ENCODE results near the gene PSMC3. TPM values are rescaled to one million over a fixed set of nuclear protein-coding genes. Genes with fewer than 3 reads are reported as not detected.

PSMC3 gene
- total and polyA plus RNA-seq, 2 of the 13 experiments (the other 11 are each of a cell fraction or from before 2014, with no cell fraction given): 75.8 to 214 TPM

DNA sequence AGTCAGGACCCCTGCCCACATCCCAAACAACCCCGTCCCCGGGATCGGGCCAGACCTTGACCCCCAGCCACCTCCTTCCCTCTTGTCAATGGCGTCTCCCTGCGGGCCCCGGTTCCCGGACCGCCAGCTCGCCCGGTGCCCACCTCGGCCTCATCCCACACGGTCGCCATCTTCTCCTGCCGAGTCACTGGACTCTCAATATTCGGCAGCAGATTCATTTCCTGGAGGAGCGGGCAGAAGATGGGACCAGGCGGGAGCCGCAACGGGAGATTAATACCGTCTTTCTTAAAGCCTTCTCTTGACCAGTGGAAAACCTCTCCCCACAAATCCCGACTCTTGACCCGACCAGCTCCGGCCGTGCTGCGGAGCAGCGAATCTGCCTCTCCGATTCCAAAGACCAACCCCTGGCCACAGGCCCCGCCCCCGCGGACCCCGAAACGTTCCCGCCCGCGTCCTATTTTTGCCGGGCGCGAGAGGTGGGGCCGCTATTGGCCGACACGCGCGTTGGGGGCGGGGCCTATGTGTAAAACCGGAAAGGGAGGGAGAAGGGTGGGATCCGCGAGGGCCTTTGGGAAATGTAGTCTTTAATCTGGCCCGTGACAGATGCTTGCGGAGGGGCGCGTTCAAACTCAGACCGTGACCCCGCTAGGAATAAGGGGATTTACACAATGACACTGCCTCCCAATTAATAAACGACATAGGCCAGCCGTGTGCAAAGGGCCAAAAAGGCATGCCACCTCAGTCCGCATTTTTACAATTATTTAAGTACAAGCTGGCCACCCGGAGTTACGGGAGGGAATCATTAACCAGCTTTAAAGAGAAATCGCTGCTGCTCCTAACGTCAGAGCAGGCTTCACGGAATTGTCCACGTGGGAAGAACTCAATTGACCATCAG, at the start of gene PSMC3 (continued):
- no peak for TF ChIP-seq JUNB (CRISPR knock-in tag; IDR thresholded peaks at IDR 0.05; ENCODE audit: borderline replicate concordance)
- TF ChIP-seq MTF1 (CRISPR knock-in tag; IDR thresholded peaks at IDR 0.05): peak; percentile 48; the same call in 1 of the 2 replicates
- peak; percentile 34; the same call in 1 of the 2 replicates for TF ChIP-seq BHLHE40 (IDR thresholded peaks at IDR 0.05; ENCODE audit: low read length)
- TF ChIP-seq, protein P1, sequence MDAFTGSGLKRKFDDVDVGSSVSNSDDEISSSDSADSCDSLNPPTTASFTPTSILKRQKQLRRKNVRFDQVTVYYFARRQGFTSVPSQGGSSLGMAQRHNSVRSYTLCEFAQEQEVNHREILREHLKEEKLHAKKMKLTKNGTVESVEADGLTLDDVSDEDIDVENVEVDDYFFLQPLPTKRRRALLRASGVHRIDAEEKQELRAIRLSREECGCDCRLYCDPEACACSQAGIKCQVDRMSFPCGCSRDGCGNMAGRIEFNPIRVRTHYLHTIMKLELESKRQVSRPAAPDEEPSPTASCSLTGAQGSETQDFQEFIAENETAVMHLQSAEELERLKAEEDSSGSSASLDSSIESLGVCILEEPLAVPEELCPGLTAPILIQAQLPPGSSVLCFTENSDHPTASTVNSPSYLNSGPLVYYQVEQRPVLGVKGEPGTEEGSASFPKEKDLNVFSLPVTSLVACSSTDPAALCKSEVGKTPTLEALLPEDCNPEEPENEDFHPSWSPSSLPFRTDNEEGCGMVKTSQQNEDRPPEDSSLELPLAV (CRISPR knock-in tag; conservative IDR thresholded peaks at IDR 0.05; ENCODE audit: low read depth): no peak
- TF ChIP-seq DPF2 (CRISPR knock-in tag; IDR thresholded peaks at IDR 0.05; ENCODE audit: borderline replicate concordance, low read depth): no peak
- TF ChIP-seq BRD4 (CRISPR knock-in tag; IDR thresholded peaks at IDR 0.05): peak; percentile 96
- TF ChIP-seq ZC3H4 (CRISPR knock-in tag; IDR thresholded peaks at IDR 0.05; ENCODE audit: borderline replicate concordance): no peak
- TF ChIP-seq RFXANK (CRISPR knock-in tag; IDR thresholded peaks at IDR 0.05): no peak
- TF ChIP-seq, protein P2, sequence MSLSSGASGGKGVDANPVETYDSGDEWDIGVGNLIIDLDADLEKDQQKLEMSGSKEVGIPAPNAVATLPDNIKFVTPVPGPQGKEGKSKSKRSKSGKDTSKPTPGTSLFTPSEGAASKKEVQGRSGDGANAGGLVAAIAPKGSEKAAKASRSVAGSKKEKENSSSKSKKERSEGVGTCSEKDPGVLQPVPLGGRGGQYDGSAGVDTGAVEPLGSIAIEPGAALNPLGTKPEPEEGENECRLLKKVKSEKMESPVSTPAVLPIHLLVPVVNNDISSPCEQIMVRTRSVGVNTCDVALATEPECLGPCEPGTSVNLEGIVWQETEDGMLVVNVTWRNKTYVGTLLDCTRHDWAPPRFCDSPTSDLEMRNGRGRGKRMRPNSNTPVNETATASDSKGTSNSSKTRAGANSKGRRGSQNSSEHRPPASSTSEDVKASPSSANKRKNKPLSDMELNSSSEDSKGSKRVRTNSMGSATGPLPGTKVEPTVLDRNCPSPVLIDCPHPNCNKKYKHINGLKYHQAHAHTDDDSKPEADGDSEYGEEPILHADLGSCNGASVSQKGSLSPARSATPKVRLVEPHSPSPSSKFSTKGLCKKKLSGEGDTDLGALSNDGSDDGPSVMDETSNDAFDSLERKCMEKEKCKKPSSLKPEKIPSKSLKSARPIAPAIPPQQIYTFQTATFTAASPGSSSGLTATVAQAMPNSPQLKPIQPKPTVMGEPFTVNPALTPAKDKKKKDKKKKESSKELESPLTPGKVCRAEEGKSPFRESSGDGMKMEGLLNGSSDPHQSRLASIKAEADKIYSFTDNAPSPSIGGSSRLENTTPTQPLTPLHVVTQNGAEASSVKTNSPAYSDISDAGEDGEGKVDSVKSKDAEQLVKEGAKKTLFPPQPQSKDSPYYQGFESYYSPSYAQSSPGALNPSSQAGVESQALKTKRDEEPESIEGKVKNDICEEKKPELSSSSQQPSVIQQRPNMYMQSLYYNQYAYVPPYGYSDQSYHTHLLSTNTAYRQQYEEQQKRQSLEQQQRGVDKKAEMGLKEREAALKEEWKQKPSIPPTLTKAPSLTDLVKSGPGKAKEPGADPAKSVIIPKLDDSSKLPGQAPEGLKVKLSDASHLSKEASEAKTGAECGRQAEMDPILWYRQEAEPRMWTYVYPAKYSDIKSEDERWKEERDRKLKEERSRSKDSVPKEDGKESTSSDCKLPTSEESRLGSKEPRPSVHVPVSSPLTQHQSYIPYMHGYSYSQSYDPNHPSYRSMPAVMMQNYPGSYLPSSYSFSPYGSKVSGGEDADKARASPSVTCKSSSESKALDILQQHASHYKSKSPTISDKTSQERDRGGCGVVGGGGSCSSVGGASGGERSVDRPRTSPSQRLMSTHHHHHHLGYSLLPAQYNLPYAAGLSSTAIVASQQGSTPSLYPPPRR (CRISPR knock-in tag; IDR thresholded peaks at IDR 0.05; ENCODE audit: borderline replicate concordance): peak; percentile 43; the same call in 1 of the 2 replicates
- peak; percentile 63 for TF ChIP-seq PHF5A (CRISPR knock-in tag; IDR thresholded peaks at IDR 0.05; ENCODE audit: low read depth, unreplicated experiment)
- no peak for TF ChIP-seq HOXA7 (CRISPR knock-in tag; IDR thresholded peaks at IDR 0.05)
- peak; percentile 41; the same call in 1 of the 2 replicates for TF ChIP-seq ZNF703 (CRISPR knock-in tag; IDR thresholded peaks at IDR 0.05; ENCODE audit: borderline replicate concordance)
- TF ChIP-seq ZBTB7B (CRISPR knock-in tag; IDR thresholded peaks at IDR 0.05): peak; percentile 74
- TF ChIP-seq NFRKB (IDR thresholded peaks at IDR 0.05): peak; percentile 76; the same call in 1 of the 2 replicates
- peak; percentile 98 for TF ChIP-seq NFE2L1 (CRISPR knock-in tag; IDR thresholded peaks at IDR 0.05; ENCODE audit: borderline replicate concordance)
- TF ChIP-seq AHR (CRISPR knock-in tag; IDR thresholded peaks at IDR 0.05): peak; percentile 60; the same call in 1 of the 2 replicates
- TF ChIP-seq, protein P3, sequence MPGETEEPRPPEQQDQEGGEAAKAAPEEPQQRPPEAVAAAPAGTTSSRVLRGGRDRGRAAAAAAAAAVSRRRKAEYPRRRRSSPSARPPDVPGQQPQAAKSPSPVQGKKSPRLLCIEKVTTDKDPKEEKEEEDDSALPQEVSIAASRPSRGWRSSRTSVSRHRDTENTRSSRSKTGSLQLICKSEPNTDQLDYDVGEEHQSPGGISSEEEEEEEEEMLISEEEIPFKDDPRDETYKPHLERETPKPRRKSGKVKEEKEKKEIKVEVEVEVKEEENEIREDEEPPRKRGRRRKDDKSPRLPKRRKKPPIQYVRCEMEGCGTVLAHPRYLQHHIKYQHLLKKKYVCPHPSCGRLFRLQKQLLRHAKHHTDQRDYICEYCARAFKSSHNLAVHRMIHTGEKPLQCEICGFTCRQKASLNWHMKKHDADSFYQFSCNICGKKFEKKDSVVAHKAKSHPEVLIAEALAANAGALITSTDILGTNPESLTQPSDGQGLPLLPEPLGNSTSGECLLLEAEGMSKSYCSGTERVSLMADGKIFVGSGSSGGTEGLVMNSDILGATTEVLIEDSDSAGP (CRISPR knock-in tag; IDR thresholded peaks at IDR 0.05; ENCODE audit: borderline replicate concordance): peak; percentile 76
- TF ChIP-seq, protein P4, sequence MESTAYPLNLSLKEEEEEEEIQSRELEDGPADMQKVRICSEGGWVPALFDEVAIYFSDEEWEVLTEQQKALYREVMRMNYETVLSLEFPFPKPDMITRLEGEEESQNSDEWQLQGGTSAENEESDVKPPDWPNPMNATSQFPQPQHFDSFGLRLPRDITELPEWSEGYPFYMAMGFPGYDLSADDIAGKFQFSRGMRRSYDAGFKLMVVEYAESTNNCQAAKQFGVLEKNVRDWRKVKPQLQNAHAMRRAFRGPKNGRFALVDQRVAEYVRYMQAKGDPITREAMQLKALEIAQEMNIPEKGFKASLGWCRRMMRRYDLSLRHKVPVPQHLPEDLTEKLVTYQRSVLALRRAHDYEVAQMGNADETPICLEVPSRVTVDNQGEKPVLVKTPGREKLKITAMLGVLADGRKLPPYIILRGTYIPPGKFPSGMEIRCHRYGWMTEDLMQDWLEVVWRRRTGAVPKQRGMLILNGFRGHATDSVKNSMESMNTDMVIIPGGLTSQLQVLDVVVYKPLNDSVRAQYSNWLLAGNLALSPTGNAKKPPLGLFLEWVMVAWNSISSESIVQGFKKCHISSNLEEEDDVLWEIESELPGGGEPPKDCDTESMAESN (CRISPR knock-in tag; conservative IDR thresholded peaks at IDR 0.05): 0 out of 2 replicates have a peak, but pooled peaks have one; percentile 18
- TF ChIP-seq PPARG (CRISPR knock-in tag; conservative IDR thresholded peaks at IDR 0.05): 0 out of 2 replicates have a peak, but pooled peaks have one; percentile 16
